ENCODE data around the gene C3orf20. TPM values are rescaled to one million over a fixed set of nuclear protein-coding genes. Genes with fewer than 3 reads are reported as not detected.

Gene C3orf20
- total RNA-seq, 1 donor from 2014 or later: 0.25 TPM

- intact Hi-C loops (cut with micrococcal nuclease): no loop called here
Observed at GRCh38 chr3:14649466-14649865, 25.5 kb upstream of the C3orf20 start.

- intact Hi-C loops (cut with micrococcal nuclease): loop anchor here (2.0 to 10.0 kb wide), 5 partner anchors 143 to 1615 kb away; partner anchors contain the start of genes DPH3, EAF1, METTL6 and NUP210
Observed at GRCh38 chr3:14650193-14650592, 24.7 kb upstream of the C3orf20 start.

GRCh38 chr3:14651440-14652251 lies 23.3 kb upstream of the C3orf20 start, which contains the start of gene CCDC174:
Gene CCDC174 (plus strand): TSS chr3:14651762. CDS start chr3:14651837, 75 bp downstream.
- intact Hi-C loops (cut with micrococcal nuclease): loop anchor here (1.0 to 10.0 kb wide), 18 partner anchors 53 to 1987 kb away; partner anchors contain the start of genes DPH3, EAF1, LSM3 and METTL6

DNA sequence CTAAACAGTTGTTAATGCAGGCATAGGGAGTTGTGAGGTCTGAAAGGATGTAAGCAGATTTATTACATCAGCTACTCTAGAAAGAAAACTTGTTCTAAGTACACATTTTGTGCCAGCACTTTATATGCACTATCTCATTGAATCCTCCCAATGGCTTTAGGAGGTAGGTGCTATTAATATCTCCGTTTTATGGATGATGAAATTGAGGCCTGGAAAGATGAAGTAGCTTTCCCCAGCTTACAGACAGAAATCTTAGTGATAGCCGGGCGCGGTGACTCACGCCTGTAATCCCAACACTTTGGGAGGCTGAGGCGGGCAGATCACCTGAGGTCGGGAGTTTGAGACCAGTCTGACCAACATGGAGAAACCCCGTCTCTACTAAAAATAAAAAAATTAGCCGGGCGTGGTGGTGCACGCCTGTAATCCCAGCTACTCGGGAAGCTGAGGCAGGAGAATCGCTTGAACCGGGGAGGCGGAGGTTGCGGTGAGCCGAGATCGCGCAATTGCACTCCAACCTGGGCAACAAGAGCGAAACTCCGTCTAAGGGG lies 22.5 kb upstream of the C3orf20 start:
- intact Hi-C loops (cut with micrococcal nuclease): loop anchor here (5.0 to 10.0 kb wide), 4 partner anchors 145 to 1230 kb away; partner anchors contain the start of genes EAF1, METTL6 and NUP210

DNA sequence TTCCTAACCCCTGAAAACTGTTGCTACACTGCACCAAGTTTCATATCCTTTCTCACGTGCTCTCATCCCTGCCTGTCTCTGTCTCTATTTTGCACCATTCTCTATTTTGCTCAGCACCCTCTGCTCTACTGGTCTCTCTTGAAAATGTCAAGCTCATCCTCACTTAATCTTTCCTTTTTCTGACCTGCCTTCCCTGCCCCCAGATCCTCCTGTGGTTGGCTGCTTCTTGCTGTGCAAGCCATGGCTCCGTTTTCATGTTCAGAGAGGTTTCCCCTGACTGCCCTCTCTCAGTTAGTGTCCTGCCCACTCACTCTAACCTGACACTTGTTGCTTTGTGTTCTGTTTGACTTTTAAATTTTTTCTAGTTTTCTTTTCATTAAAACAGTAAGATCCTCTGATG lies 17.4 kb upstream of the C3orf20 start:
- intact Hi-C loops (cut with micrococcal nuclease): loop anchor here (10.0 kb wide), 1 partner anchor 767 kb away; the partner anchor contains the start of genes EAF1 and METTL6

GRCh38 chr3:14658978-14659377 lies 16.0 kb upstream of the C3orf20 start:
- intact Hi-C loops (cut with micrococcal nuclease): loop anchor here (10.0 kb wide), 1 partner anchor 766 kb away; the partner anchor contains the start of genes EAF1 and METTL6

DNA sequence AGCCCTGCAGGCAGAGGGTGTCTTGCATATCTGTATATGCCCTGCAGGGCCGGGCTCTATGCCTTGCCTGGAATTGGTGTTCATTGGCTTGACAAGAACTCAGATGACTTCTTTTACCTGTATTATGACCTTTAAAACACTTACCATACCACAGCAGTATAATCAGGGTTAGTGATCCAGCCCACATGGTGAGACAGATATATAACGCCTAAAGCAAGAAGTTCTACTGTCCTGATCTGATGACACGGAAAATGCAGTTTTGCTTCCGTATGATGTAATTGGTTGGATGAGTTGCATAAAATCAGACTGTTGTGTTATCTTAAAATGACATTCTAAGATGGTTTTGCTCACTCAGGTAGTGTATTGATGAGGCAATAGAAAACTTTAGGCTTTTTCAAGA lies 14.0 kb upstream of the C3orf20 start:
- intact Hi-C loops (cut with micrococcal nuclease): no loop called here

DNA sequence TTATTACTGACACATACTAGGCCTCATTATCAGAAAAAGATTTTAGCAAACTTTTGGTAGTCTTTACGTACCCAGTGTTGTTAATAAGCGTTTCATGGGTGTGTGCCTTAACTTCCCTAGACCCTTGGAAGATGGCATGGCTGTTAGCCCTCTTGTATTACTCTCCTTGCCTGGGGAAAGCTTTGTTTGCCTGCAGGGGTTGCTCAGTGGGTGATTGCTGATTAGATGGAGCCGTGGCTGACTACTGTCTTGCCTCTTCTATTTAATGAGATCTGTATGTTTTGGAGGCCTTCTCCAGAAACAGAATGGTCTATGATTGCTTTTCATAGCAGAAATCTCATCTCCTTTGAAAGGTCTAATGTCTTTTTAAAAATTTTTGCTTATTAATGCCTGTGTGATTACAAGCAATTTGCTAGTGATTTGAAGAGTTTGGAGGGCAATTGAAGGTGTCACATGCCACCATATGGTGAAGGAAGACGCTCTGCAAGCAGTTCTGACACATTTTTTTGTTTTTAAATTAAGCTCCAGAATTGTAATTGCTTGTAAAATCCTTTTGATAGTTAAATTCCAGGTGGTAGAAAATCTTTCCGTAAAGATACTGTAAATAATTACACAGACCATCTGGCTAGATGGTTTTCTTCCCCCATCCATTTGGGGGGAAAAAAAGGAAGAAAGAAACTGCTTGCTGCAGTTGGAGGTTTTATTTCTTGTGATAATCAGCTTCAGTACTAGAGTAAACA lies 11.4 kb upstream of the C3orf20 start:
- intact Hi-C loops (cut with micrococcal nuclease): no loop called here

DNA sequence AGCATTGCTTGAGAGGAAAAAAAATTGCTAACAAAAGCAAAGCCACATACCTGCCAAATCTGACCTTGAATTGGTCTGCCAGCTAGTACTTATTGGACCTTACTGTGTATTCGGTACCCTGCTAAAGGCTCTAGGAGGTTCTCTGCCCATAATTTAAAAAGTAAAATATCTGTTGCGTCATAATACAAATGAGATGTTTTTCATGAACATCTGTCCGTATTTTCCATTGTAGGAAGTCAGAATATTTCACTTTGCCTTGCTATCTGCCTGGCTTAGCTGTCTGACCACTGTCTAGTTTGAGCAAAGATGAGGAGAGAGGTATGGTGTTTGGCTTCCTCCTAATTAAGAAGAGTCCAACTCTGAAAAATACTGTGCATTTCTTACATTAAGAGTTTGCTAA lies 10.8 kb upstream of the C3orf20 start:
- intact Hi-C loops (cut with micrococcal nuclease): no loop called here

GRCh38 chr3:14672588-14672987 lies 2.4 kb upstream of the C3orf20 start:
- intact Hi-C loops (cut with micrococcal nuclease): loop anchor here (2.0 kb wide), 1 partner anchor 108 kb away; no protein-coding TSS in a partner anchor

DNA sequence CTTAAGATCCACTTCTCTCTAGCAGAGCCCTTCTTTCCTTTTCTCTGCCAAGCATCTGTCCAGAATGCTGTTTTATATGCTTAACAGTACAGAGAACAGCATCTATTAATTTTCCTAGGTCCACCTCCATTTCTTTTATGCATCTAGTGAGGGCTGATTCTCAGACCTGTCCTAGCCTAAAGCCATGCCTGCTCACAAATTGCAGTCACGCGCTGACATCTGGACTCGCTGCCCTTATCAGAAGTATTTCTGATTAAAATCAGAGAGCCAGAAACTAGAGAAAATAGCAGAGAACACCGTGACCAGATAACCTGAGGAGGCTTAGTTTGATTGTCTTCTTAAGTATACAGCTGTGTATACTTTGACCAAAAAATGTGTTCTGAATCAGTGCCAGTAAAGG lies 1.9 kb downstream of the C3orf20 start:
- intact Hi-C loops (cut with micrococcal nuclease): no loop called here

- intact Hi-C loops (cut with micrococcal nuclease): no loop called here
Observed at GRCh38 chr3:14678015-14678503, 3.1 kb downstream of the C3orf20 start.

DNA sequence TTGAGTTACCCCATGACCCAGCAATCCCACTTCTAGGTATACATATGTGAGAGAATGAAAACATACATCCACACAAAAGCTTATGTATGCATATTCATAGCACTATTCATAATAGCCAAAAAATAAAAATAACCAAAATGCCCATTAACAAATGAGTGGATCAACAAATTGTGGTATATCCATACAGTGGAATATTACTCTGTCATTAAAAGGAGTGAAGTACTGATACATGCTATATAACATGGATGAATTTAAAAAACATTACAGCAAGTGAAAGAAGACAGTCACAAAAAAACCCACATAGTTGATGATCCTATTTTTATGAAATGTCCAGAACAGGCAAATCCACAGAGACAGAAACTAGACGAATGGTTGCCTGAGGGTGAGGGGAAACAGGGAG lies 5.2 kb downstream of the C3orf20 start:
- intact Hi-C loops (cut with micrococcal nuclease): no loop called here

GRCh38 chr3:14680716-14681115 lies 5.8 kb downstream of the C3orf20 start:
- intact Hi-C loops (cut with micrococcal nuclease): no loop called here

DNA sequence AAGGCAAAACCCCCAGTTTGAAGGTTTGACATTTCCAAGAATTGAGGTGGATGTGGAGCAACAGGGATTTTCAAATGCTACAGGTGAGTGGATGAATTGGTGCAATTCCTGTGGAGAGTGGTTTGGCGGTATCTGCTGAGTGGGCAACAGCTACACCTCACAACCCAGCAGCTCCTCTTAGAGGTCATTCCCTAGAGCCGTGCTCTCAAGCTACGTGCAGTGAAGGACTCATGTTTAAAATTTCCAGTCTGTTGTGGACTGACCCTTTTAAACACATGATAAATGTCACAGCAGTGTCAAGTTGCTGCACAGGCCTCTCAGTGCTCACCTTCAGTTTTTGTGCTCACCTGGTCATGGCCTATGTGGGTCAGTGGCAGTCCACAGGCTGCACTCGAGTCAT lies 9.5 kb downstream of the C3orf20 start:
- intact Hi-C loops (cut with micrococcal nuclease): no loop called here

DNA sequence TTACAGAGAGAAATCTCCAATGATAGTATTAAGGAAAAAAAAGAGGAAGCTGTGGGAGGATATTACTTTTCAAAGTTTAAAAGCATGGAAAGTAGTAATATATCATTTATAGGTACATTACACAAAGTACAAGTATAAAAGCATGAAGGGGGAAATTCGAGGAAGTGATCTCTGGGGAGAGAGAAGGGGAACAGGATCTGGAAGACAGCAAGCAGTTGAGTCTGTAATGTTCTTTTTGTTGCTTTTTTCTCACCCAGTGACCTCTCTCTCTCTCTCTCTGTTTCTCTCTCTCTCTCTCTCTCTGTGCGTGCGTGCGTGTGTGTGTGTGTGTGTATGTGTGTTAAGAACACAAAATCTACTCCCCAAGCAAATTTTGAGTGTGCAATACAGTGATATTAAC lies 10.2 kb downstream of the C3orf20 start:
- intact Hi-C loops (cut with micrococcal nuclease): no loop called here

- intact Hi-C loops (cut with micrococcal nuclease): no loop called here
Observed at GRCh38 chr3:14687360-14687759, 12.4 kb downstream of the C3orf20 start.

DNA sequence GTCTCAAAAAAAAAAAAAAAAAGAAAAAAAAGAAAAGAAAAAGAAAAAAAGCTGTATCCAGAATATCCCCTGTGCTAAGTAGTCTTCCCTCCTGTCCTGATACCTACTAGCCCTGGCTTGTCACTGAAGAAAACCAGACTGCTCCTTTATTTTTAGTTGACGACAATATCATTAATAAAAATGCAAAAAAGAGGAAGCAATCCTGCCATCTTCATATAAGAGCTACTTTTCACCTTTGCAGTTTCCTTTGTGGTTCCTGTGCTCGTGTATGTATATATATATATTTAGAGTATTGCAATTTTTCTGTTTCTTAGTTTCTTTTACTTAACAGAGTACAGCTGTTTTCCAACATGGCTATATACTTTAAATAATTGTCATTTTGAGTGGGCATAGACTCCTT lies 13.6 kb downstream of the C3orf20 start:
- intact Hi-C loops (cut with micrococcal nuclease): no loop called here

DNA sequence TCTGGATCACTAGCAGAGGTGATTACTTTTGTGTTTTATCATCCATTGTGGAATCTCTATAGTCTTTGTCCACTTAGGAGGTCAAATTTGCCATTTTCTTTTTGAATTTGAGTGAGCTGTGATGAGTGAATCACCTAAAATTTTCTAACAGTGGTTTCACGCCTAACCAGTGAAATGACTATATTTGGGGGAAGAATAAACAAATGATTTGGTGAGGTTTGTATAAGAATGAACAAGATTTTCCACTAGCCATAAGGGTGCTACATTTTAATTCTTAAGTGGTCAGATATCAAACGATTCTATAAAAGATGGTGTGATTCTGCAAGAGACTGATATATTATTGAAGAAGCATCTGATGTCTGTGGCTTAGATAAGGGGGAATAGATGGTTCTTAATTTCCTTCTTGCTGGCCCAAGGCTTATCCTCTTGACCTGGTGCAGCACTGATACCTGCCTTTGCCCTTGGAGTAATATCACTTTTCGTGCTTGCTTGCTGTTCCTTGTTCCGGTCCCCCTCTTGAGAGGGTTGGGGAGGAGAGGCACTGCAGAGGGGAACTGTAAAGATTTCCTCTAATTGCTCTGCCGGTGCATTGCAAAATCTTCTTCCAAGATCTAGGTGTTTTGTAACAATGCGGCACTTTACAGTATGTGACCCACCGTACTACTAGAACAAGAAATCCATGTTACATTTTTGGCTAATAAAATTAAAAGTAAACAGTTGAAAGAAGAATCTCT lies 14.5 kb downstream of the C3orf20 start:
- intact Hi-C loops (cut with micrococcal nuclease): no loop called here

- intact Hi-C loops (cut with micrococcal nuclease): no loop called here
Observed at GRCh38 chr3:14691239-14691638, 16.3 kb downstream of the C3orf20 start.

DNA sequence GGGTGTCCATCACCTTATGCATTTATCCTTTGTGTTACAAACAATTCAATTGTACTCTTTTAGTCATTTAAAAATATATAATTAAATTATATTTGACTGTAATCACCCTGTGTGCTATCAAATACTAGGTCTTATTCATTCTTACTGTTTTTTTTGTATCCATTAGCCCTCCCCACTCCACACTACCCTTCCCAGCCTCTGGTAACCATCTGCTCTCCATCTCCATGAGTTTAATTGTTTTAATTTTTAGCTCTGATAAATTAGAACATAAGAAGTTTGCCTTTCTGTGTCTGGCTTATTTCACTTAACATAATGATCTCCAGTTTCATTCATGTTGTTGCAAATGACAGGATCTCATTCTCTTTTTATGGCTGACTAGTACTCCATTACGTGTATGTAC lies 16.8 kb downstream of the C3orf20 start:
- intact Hi-C loops (cut with micrococcal nuclease): no loop called here
